ENCODE results near the gene SH3GLB2.

GRCh38 chr9:129053020-129053419 lies 24.9 kb upstream of the SH3GLB2 start:
- TF ChIP-seq GATA2 (IDR thresholded peaks at IDR 0.05; ENCODE audit: low read depth, low read length) = no peak
- TF ChIP-seq GATA3 (IDR thresholded peaks at IDR 0.05; ENCODE audit: low read depth, low read length) = no peak
